C4-2B (cell line): ENCODE measurements around the gene CENPM.

Experiments used
- CTCF ChIP-seq: fragments of 450-650 bp; conservative IDR thresholded peaks from 2 replicates; pipeline ENCODE4 v1.5.1; 2017; ENCODE audit warnings: mild to moderate bottlenecking
- ZFX ChIP-seq: fragments of 450-650 bp; IDR thresholded peaks from 2 replicates; pipeline ENCODE4 v1.6.1; 2017

GRCh38 chr22:41951898-41952474, 5.0 kb upstream of the CENPM start, which contains the start of gene SMIM45:
- TF ChIP-seq CTCF (no peak), ZFX (no peak)
